GM18951 (cell line): Measurements from ENCODE around the gene KCNK3.

Source experiments
- POLR2A ChIP-seq: IDR thresholded peaks from 4 replicates; pipeline ENCODE4 v1.6.1; 2011; ENCODE audit warnings: mild to moderate bottlenecking; ENCODE audit not compliant: insufficient read length, insufficient read depth; ENCODE audit errors: extremely low read depth
- in situ Hi-C: fragments of 300-500 bp; cut with MboI; formaldehyde crosslinking; loops from one replicate; pipeline ENCODE4 v1.12.0; 2022; ENCODE audit warnings: low sequenced_read_pairs, mixed read lengths, inconsistent platforms; ENCODE audit not compliant: unreplicated experiment

The KCNK3 gene

DNA sequence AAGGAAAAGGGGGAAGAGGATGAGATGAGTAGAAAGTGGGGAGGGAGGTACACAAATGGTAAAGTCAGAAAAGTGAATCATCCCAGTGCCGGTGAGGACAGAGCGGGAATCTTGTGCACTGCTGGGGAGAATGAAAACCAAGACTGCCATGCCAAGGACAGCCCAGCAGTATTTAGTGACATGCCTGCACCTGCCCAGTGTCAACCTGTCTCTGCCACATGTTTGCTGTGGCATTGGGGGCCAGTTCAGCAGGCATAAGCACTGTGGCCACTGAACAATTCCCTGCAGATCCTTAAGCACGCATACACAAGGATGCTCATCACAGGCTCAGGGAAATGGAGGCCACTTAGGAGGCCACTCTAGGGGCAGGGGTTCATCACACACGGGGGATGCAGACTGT is 5.2 kb upstream of the KCNK3 start:
- no peak for TF ChIP-seq POLR2A
- in situ Hi-C loops, result no loop called here

DNA sequence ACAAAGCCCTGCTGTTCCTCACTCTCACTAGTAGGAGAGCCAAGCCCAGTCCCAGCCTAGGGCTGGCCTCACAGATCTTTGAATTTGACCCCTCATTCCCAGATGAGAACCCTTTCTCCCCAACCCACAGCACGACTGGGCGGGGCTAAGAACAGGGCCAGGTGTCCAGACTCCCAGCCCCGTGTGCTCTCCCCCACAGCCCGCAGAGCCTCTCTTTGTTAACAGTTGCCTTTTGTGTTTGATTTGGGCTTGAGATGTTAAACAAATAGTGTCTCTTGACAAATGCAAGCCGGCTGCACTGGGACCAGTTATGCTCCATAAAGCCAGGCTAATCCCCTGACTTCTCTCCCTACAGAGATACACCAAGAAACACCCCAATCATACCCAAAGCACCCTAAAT is 4.7 kb upstream of the KCNK3 start:
- TF ChIP-seq POLR2A, result no peak
- in situ Hi-C loops, result no loop called here

DNA sequence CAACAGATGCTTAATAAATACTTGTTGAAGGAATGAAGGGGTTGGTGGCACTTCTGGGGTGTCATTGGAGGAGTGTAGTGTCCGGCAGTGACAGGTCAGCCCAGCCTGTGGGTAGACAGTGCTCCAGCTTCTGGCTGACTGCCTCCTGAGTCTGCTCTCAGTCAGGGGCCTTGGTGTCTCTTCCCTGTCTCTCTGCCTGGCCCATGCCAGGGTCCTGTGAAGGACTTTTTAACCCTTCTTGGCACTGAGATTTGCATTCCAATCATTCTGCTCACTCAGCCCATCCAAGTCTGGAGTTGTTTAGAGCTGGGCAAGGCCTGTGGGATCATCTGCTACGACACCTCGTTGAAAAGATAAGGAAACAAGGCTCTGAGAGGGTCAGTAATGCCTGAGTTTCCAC is 1.4 kb upstream of the KCNK3 start:
- no peak for TF ChIP-seq POLR2A
- in situ Hi-C loops, result no loop called here

DNA sequence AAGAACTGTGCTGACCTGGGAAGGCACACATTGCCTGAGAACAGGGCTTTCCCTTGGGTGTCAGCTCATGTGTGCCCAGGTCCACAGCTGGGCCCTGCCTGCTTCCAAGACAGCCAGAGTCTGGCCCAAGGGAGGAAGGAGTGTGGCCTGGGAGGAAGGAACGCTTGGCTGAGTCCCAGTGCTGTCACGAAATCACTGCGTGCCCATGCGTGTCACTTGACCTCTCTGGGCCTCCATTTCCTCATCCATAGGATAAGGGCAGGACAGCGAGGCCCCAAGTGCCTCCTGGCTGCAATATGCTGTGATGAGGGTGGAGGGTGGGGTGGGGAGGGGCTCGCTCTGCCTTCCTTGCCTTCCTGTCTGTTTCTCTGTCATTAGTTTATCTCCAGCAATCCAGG is 642 bp upstream of the KCNK3 start:
- in situ Hi-C loops, result no loop called here
- TF ChIP-seq POLR2A, result no peak

DNA sequence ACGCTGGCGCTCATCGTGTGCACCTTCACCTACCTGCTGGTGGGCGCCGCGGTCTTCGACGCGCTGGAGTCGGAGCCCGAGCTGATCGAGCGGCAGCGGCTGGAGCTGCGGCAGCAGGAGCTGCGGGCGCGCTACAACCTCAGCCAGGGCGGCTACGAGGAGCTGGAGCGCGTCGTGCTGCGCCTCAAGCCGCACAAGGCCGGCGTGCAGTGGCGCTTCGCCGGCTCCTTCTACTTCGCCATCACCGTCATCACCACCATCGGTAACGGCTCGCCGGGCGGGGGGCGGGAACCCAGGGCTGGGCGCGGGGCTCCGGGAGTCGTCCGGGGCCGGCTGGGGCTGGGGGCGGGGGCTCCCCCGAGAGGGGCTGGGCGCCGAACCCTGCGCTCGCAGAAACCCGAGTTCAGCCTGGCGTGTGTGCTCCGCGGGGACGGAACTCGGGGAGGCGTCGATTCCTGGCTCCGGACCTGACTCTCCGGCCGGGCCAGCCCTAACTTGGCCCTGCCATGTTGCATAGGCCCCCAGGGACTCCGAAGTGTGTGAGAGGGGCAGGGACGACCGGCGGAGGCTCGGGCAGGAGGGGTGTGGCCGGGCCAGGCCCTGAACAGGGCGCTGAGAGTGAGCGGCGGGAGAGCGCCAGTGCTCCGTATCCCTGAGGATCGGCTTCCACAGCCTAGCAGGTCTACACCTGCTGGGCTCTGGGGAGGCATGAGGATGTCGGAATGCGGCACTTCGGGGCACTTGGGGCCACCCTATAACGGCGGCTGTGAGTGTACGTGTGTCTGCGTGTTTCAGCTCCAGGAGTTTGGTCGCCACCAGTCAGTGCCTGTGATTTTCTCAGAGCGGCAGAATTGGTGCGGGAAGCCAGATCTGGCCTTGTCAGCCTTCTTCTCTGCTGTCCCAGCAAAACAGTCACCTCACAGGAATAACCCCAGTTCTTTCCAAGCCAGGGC is 651 bp downstream of the KCNK3 start:
- in situ Hi-C loops, result no loop called here
- no peak for TF ChIP-seq POLR2A

DNA sequence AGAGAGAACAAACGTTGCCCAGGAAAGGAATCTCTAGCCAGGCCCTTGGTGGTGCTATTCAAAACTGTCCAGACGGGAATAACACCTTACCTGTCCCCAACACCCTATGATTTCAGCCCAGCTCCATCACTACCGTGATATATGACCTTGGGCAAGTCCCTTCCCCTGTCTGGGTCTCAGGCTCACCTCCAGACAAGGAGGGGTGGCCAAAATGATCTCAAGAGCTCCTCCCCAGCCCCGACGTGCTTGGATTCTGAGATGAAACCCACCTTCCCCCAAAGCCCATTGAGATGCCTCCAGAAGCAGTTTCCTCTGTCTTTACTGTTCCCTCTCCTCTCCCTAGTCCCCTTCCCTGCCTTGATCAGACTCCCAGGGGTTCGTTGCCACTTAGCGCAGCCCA is 1.5 kb downstream of the KCNK3 start:
- TF ChIP-seq POLR2A, result no peak
- in situ Hi-C loops, result no loop called here

DNA sequence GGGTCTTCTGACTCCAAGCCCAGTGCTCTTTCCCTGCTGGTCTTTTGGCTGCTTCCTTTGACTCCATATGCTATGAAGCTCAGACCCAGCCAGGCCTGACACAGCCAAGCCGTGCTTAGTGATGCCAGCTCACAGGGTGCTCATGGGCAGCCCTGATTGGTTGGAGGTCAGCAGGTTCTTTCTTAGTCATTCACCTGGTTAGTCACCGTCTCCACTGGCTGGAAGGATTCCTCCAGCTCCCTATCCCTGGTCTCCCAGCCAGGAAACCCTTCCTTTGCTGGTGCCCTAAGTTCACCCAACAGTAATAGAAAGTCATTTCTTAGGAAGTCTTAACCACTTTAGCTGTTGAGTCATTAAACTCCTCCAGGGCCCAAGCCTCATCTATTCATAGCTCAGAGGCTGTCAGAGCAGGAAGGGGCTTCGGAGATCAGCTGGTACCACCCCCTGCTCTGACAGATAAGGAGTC is 3.9 kb downstream of the KCNK3 start:
- in situ Hi-C loops, result no loop called here
- no peak for TF ChIP-seq POLR2A

DNA sequence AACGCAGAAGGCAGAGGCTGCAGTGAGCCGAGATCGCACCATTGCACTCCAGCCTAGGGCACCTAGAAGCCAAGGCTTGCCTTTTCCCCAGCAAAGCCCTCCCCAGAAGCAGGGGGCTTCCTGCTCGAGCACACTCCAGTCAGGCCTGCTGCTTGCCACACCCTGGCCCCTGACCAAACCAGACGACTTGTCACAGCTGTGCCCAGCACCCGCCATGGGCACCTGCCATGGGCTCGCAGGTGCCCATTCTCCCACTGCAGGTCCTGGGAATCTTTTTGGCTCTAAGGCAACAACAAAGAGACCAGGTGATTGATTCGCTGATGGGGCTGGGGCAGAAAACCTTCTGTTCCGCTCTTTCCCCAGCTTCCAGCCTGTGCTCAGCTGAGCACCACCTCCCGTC is 4.9 kb downstream of the KCNK3 start:
- in situ Hi-C loops, result no loop called here
- no peak for TF ChIP-seq POLR2A

DNA sequence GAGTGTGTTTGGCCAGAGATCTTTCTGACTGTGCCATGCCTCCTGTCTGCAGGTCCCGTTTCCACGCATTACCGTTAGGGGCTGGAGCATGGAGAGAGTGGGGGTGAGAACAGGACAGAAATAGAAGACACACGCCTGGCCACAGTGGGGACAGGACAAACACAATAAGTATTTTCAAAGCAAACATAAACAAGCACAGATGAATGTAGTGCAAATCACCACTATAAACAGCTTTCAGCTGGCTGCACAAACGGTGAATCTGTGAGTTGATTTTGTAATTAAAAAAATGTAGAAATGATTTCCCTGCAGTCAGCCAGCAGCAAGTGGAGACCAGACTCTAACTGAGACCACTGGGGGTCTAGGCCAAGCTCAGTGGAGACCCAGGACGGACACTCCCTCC is 6.8 kb downstream of the KCNK3 start:
- in situ Hi-C loops, result no loop called here

DNA sequence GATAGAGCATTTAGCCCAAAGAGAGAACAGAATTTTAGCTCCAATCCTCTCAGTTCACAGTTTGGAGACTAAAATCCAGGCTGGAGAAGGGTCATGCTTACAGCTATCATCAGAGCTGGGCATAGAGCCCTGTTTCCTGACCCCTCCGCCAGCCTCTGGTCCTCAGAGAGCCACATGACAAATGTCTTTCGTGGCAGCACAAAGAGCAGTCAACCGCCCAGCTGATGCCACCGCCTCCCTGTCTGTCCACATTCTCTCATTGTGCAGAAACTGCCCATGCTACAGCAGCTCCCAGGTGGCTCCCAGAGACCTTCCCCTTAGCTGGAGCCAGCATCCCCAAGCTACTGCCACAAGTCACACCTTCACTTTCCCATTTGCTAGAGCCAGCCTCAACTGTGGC is 7.6 kb downstream of the KCNK3 start:
- in situ Hi-C loops, result loop anchor here (25.0 kb wide), 1 partner anchor 763 kb away; no protein-coding TSS in a partner anchor
- TF ChIP-seq POLR2A, result no peak

More for the DNA sequence above, 6.8 kb downstream of the KCNK3 start:
- no peak for TF ChIP-seq POLR2A

DNA sequence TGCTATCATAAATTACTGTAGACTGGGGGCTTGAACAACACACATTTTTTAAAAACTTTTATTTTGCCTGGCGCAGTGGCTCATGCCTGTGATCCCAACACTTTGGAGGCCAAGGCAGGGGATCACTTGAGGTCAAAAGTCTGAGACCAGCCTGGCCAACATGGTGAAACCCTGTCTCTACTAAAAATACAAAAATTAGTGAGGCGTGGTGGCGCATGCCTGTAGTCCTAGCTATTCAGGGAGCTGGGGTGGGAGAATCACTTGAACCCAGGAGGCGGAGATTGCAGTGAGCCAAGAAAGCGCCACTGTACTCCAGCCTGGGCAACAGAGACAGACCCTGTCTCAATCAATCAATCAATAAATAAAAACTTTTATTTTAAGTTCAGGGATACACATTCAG is 9.1 kb downstream of the KCNK3 start:
- in situ Hi-C loops, result loop anchor here (25.0 kb wide), 1 partner anchor 764 kb away; no protein-coding TSS in a partner anchor
- no peak for TF ChIP-seq POLR2A

DNA sequence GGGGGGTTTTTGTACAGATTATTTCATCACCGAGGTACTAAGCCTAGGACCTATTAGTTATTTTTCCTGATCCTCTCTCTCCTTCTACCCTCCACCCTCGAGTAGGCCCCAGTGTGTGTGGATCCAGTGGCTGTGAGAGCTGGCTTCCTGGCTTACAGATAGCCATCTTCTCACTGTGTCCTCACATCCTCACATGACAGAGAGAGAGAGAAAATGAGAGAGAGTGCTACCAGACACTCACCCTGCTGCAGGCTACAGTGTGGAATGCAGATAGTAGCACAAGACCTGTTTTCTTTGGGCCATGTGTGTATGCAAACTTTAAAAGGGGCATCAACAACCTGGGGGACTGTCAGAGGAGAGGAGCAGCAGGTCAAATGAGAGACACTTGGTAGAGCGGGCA is 9.5 kb downstream of the KCNK3 start:
- no peak for TF ChIP-seq POLR2A
- in situ Hi-C loops, result loop anchor here (25.0 kb wide), 1 partner anchor 765 kb away; no protein-coding TSS in a partner anchor

DNA sequence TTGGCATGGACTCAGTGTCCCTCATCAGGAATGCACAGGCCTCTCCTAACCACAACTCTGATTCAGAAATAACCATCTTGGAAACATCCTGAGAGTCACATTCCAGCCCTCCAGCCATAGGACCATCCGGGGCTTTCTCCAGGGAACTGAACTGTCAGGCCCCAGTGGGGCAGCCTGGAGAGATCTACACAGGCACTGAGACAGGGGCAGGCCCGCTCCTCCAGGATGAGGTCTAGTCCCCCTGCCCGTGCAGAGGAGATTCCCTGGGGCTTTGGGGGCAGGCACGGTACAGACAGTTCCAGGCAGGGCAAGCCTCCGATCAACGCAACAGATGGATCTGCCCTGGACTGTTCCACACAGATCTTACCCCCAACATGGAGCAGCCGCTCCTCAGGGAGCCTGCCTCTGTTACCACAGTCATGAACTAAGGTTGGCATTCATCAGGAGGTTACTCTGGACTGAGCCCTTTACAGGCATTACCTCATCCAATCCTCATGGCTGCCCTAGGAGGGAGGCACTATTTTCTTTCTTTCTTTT is 12.0 kb downstream of the KCNK3 start:
- in situ Hi-C loops, result loop anchor here (25.0 kb wide), 1 partner anchor 767 kb away; no protein-coding TSS in a partner anchor
- TF ChIP-seq POLR2A, result no peak

DNA sequence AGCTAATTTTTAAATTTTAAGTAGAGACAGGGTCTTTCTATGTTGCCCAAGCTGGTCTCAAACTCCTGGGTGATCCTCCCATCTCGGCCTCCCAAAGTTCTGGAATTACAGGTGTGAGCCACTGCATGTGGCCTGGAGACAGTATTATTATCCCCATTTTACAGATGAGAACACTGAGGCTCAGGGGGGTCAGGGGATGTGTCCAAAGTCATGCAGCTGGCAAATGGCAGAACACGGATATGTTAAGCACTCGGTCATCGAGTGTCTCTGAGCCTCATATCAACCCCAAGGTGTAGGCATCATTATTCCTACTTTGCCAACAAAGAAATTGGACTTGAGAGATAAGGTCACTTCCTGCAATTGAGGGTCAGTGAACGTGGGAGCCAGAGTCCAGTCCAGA is 12.6 kb downstream of the KCNK3 start:
- TF ChIP-seq POLR2A, result no peak
- in situ Hi-C loops, result loop anchor here (25.0 kb wide), 1 partner anchor 768 kb away; no protein-coding TSS in a partner anchor
